ENCODE data around the gene MTCL3.

GRCh38 chr6:127434651-127435050 lies 84.5 kb downstream of the MTCL3 start:
- TF ChIP-seq CTCF (IDR thresholded peaks at IDR 0.05) (no peak), POLR2A (IDR thresholded peaks at IDR 0.05) (no peak)

All from Peyer's patch (tissue), 4 donors.